ENCODE data around the gene PTPN13.
"Not testable (repeated sequence)": the region's sequence is repeated elsewhere in the genome, so short reads cannot be mapped to it uniquely, and the experiment has no call there.

The PTPN13 gene

GRCh38 chr4:86706923-86707597 is 112.9 kb downstream of the PTPN13 start:
- in situ Hi-C loops (cut with MboI; ENCODE audit: low sequenced_read_pairs): no loop called here

GRCh38 chr4:86717651-86718050 is 123.5 kb downstream of the PTPN13 start:
- in situ Hi-C loops (cut with MboI; ENCODE audit: low sequenced_read_pairs): no loop called here

- in situ Hi-C loops (cut with MboI; ENCODE audit: low sequenced_read_pairs): no loop called here
Observed at GRCh38 chr4:86718152-86718551, 124.0 kb downstream of the PTPN13 start.

- in situ Hi-C loops (cut with MboI; ENCODE audit: low sequenced_read_pairs): not testable (repeated sequence)
Observed at GRCh38 chr4:86719149-86719548, 125.0 kb downstream of the PTPN13 start.

GRCh38 chr4:86720508-86721068 is 126.5 kb downstream of the PTPN13 start:
- in situ Hi-C loops (cut with MboI; ENCODE audit: low sequenced_read_pairs): no loop called here

GRCh38 chr4:86721412-86721811 is 127.3 kb downstream of the PTPN13 start:
- in situ Hi-C loops (cut with MboI; ENCODE audit: low sequenced_read_pairs): no loop called here

- in situ Hi-C loops (cut with MboI; ENCODE audit: low sequenced_read_pairs): no loop called here
Observed at GRCh38 chr4:86730310-86730709, 136.2 kb downstream of the PTPN13 start.

GRCh38 chr4:86737244-86737643 is 143.1 kb downstream of the PTPN13 start:
- in situ Hi-C loops (cut with MboI; ENCODE audit: low sequenced_read_pairs): no loop called here

- in situ Hi-C loops (cut with MboI; ENCODE audit: low sequenced_read_pairs): no loop called here
Observed at GRCh38 chr4:86741846-86742245, 147.7 kb downstream of the PTPN13 start.

GRCh38 chr4:86744570-86744969 is 150.5 kb downstream of the PTPN13 start:
- in situ Hi-C loops (cut with MboI; ENCODE audit: low sequenced_read_pairs): no loop called here

- in situ Hi-C loops (cut with MboI; ENCODE audit: low sequenced_read_pairs): no loop called here
Observed at GRCh38 chr4:86749121-86749520, 155.0 kb downstream of the PTPN13 start.

- in situ Hi-C loops (cut with MboI; ENCODE audit: low sequenced_read_pairs): no loop called here
Observed at GRCh38 chr4:86755388-86755787, 161.3 kb downstream of the PTPN13 start.

GRCh38 chr4:86757468-86757867 is 163.4 kb downstream of the PTPN13 start:
- in situ Hi-C loops (cut with MboI; ENCODE audit: low sequenced_read_pairs): no loop called here

GRCh38 chr4:86759298-86759697 is 165.2 kb downstream of the PTPN13 start:
- in situ Hi-C loops (cut with MboI; ENCODE audit: low sequenced_read_pairs): no loop called here

- in situ Hi-C loops (cut with MboI; ENCODE audit: low sequenced_read_pairs): no loop called here
Observed at GRCh38 chr4:86762649-86763048, 168.5 kb downstream of the PTPN13 start.

- in situ Hi-C loops (cut with MboI; ENCODE audit: low sequenced_read_pairs): no loop called here
Observed at GRCh38 chr4:86769794-86770193, 175.7 kb downstream of the PTPN13 start.

- in situ Hi-C loops (cut with MboI; ENCODE audit: low sequenced_read_pairs): no loop called here
Observed at GRCh38 chr4:86771141-86771540, 177.0 kb downstream of the PTPN13 start.

GRCh38 chr4:86775061-86775460 is 180.9 kb downstream of the PTPN13 start:
- in situ Hi-C loops (cut with MboI; ENCODE audit: low sequenced_read_pairs): no loop called here

- in situ Hi-C loops (cut with MboI; ENCODE audit: low sequenced_read_pairs): no loop called here
Observed at GRCh38 chr4:86778175-86778574, 184.1 kb downstream of the PTPN13 start.

- in situ Hi-C loops (cut with MboI; ENCODE audit: low sequenced_read_pairs): no loop called here
Observed at GRCh38 chr4:86788826-86789225, 194.7 kb downstream of the PTPN13 start.

- in situ Hi-C loops (cut with MboI; ENCODE audit: low sequenced_read_pairs): no loop called here
Observed at GRCh38 chr4:86791126-86791525, 197.0 kb downstream of the PTPN13 start.

- in situ Hi-C loops (cut with MboI; ENCODE audit: low sequenced_read_pairs): no loop called here
Observed at GRCh38 chr4:86809809-86810208, 215.7 kb downstream of the PTPN13 start.

- in situ Hi-C loops (cut with MboI; ENCODE audit: low sequenced_read_pairs): no loop called here
Observed at GRCh38 chr4:86810847-86811246, 216.7 kb downstream of the PTPN13 start.
